ENCODE measurements around the gene ECM2. TPM values are rescaled to one million over a fixed set of nuclear protein-coding genes. Genes with fewer than 3 reads are reported as not detected.

ECM2 gene
- total RNA-seq, 1 experiment from 2014 or later = not detected

DNA sequence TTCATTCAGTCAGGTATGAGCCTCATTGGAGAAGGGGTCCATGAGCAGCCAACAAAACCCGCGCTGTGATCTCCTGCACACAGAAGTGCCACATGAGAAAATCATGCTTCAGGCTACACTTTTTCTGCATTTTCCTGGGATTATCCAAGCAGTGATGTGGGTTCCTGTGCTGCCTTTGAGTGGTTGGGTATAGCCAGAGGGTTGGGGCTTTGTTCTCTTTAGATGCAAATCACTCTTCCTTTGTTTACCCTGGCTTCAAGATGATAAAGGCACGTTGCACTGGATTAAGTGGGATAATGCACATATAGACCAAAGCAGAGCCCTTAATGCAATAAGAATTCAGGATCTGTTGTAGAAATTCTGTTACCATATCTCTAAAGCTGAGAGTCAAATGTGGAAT is 18.7 kb downstream of the ECM2 start (continued):
- TF ChIP-seq, protein P1, sequence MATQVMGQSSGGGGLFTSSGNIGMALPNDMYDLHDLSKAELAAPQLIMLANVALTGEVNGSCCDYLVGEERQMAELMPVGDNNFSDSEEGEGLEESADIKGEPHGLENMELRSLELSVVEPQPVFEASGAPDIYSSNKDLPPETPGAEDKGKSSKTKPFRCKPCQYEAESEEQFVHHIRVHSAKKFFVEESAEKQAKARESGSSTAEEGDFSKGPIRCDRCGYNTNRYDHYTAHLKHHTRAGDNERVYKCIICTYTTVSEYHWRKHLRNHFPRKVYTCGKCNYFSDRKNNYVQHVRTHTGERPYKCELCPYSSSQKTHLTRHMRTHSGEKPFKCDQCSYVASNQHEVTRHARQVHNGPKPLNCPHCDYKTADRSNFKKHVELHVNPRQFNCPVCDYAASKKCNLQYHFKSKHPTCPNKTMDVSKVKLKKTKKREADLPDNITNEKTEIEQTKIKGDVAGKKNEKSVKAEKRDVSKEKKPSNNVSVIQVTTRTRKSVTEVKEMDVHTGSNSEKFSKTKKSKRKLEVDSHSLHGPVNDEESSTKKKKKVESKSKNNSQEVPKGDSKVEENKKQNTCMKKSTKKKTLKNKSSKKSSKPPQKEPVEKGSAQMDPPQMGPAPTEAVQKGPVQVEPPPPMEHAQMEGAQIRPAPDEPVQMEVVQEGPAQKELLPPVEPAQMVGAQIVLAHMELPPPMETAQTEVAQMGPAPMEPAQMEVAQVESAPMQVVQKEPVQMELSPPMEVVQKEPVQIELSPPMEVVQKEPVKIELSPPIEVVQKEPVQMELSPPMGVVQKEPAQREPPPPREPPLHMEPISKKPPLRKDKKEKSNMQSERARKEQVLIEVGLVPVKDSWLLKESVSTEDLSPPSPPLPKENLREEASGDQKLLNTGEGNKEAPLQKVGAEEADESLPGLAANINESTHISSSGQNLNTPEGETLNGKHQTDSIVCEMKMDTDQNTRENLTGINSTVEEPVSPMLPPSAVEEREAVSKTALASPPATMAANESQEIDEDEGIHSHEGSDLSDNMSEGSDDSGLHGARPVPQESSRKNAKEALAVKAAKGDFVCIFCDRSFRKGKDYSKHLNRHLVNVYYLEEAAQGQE (IDR thresholded peaks at IDR 0.05; ENCODE audit: low read depth) = no peak
- TF ChIP-seq TCF7L2 (IDR thresholded peaks at IDR 0.05; ENCODE audit: borderline replicate concordance, extremely low read depth, insufficient read depth, insufficient read length) = no peak

DNA sequence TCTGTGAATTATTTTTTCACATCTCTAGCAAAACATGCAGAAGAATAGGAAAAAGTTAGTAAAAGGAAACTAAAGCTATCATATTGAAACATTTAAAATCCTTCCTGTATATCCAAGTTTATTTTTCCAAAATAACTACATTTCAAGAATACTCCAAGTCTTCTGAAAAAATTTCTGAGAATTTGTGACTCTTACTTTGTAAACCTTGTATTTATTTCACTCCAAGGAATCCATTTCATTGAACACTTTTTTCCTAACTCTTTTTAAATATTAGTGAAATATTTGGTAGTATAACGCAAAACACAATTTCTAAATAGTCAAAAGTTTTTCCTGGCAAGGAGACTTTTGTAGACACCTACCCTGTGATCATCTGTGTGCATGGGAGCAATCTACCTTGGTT is 19.3 kb downstream of the ECM2 start:
- DNase-seq (ENCODE audit: low read depth, low spot score) = no peak
- H3K9me2 ChIP-seq (ENCODE audit: insufficient read depth) = no peaks in the 10 kb centered on the region
- no peaks in the 10 kb centered on the region for H3K27me3 ChIP-seq (ENCODE audit: insufficient read depth, low read length)
- BruUV-seq (replicated peaks) = no TSS peak
- H4K20me1 ChIP-seq (ENCODE audit: insufficient read depth) = no peaks in the 10 kb centered on the region
- no peak for ATAC-seq
- no peaks in the 10 kb centered on the region for H3K36me3 ChIP-seq (ENCODE audit: control insufficient read depth in 1 of 2, insufficient read depth in 2 of 2, low read length in 2 of 2)
- no peaks in the 10 kb centered on the region for H3K4me1 ChIP-seq (ENCODE audit: control insufficient read depth in 1 of 2, insufficient read depth in 2 of 2, low read length in 2 of 2)
- H3K9me3 ChIP-seq (ENCODE audit: control insufficient read depth in 1 of 2, insufficient read depth in 1 of 2, low read depth in 1 of 2, low read length in 2 of 2) = no peaks in the 10 kb centered on the region
- no peak overlapping the region for H2AFZ ChIP-seq (ENCODE audit: low read depth, low read length, poor library complexity, severe bottlenecking)
- no peak overlapping the region for H3K4me3 ChIP-seq (replicated peaks in 1 of 2; ENCODE audit: low read depth in 1 of 2, low read length in 2 of 2)
- no peak overlapping the region for H3K9ac ChIP-seq (ENCODE audit: low read length)
- H3K4me2 ChIP-seq (ENCODE audit: low read length) = no peak overlapping the region
- H3K79me2 ChIP-seq (ENCODE audit: insufficient read depth, low read length) = no peaks in the 10 kb centered on the region
- intact Hi-C loops (cut with micrococcal nuclease) = no loop called here
- ChIA-PET POLR2A (no interaction called here), RAD21 (ENCODE audit: low non-redundant PET in 1 of 2, low total read pairs in 2 of 2, uncharacterized antibody in 2 of 2, unreplicated experiment in 2 of 2) (no interaction called here), CTCF (no interaction called here)
- no peak overlapping the region for H3K27ac ChIP-seq (ENCODE audit: low read depth, low read length)
- TF ChIP-seq, protein P2, sequence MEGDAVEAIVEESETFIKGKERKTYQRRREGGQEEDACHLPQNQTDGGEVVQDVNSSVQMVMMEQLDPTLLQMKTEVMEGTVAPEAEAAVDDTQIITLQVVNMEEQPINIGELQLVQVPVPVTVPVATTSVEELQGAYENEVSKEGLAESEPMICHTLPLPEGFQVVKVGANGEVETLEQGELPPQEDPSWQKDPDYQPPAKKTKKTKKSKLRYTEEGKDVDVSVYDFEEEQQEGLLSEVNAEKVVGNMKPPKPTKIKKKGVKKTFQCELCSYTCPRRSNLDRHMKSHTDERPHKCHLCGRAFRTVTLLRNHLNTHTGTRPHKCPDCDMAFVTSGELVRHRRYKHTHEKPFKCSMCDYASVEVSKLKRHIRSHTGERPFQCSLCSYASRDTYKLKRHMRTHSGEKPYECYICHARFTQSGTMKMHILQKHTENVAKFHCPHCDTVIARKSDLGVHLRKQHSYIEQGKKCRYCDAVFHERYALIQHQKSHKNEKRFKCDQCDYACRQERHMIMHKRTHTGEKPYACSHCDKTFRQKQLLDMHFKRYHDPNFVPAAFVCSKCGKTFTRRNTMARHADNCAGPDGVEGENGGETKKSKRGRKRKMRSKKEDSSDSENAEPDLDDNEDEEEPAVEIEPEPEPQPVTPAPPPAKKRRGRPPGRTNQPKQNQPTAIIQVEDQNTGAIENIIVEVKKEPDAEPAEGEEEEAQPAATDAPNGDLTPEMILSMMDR (IDR thresholded peaks at IDR 0.05 in 2 of 3, conservative IDR thresholded peaks at IDR 0.05 in 1 of 3; ENCODE audit: borderline replicate concordance in 1 of 3, insufficient read depth in 1 of 3, low read depth in 2 of 3, low read length in 2 of 3) = no peak
- no peak for TF ChIP-seq CBX3 (IDR thresholded peaks at IDR 0.05; ENCODE audit: low read depth)
- TF ChIP-seq SRF (IDR thresholded peaks at IDR 0.05; ENCODE audit: low read depth) = no peak
- TF ChIP-seq, protein P3, sequence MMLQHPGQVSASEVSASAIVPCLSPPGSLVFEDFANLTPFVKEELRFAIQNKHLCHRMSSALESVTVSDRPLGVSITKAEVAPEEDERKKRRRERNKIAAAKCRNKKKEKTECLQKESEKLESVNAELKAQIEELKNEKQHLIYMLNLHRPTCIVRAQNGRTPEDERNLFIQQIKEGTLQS (IDR thresholded peaks at IDR 0.05) = no peak
- no peak for TF ChIP-seq POLR2A (IDR thresholded peaks at IDR 0.05; ENCODE audit: borderline replicate concordance, extremely low read depth, insufficient read depth, insufficient read length)
- TF ChIP-seq SIN3A (IDR thresholded peaks at IDR 0.05; ENCODE audit: low read depth) = no peak
- TF ChIP-seq YY1 (IDR thresholded peaks at IDR 0.05; ENCODE audit: extremely low read depth, insufficient replicate concordance, low read depth, low read length) = no peak
- no peak for TF ChIP-seq ZNF274 (IDR thresholded peaks at IDR 0.05; ENCODE audit: low read depth, low read length)
- no peak for TF ChIP-seq RAD21 (IDR thresholded peaks at IDR 0.05; ENCODE audit: low read depth)
- no peak for TF ChIP-seq ELF1 (IDR thresholded peaks at IDR 0.05; ENCODE audit: borderline replicate concordance, low read depth)
- TF ChIP-seq, protein P4, sequence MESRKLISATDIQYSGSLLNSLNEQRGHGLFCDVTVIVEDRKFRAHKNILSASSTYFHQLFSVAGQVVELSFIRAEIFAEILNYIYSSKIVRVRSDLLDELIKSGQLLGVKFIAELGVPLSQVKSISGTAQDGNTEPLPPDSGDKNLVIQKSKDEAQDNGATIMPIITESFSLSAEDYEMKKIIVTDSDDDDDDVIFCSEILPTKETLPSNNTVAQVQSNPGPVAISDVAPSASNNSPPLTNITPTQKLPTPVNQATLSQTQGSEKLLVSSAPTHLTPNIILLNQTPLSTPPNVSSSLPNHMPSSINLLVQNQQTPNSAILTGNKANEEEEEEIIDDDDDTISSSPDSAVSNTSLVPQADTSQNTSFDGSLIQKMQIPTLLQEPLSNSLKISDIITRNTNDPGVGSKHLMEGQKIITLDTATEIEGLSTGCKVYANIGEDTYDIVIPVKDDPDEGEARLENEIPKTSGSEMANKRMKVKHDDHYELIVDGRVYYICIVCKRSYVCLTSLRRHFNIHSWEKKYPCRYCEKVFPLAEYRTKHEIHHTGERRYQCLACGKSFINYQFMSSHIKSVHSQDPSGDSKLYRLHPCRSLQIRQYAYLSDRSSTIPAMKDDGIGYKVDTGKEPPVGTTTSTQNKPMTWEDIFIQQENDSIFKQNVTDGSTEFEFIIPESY (IDR thresholded peaks at IDR 0.05; ENCODE audit: extremely low read depth, insufficient replicate concordance, low read length) = no peak
- TF ChIP-seq, protein P1 (IDR thresholded peaks at IDR 0.05; ENCODE audit: low read depth) = no peak

Measured in HCT116 (cell line).